ENCODE results near the gene ASB2. TPM values are rescaled to one million over a fixed set of nuclear protein-coding genes. Genes with fewer than 3 reads are reported as not detected.

The ASB2 gene
- total RNA-seq, 1 donor from 2014 or later = 24.1 TPM

DNA sequence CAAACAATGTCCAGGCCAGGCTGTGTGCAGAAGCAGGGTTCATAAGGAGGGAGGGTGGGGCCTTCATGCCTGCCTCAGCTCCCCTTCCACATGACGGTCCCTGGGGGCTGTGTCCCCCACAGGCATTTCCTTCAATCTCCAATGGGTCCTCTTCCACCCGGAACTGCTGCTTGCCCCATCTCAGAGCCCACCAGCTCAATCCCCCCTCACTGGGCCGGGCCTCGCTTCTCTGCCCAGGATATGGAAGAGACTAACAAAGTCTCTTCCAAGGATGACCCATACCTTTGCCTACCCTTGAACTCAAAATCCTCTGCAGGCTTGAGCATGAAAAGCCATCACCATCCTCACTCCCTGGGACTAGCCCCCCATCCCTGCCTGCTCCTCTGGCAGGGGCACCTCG lies 77.6 kb downstream of the ASB2 start:
- TF ChIP-seq, protein P1, sequence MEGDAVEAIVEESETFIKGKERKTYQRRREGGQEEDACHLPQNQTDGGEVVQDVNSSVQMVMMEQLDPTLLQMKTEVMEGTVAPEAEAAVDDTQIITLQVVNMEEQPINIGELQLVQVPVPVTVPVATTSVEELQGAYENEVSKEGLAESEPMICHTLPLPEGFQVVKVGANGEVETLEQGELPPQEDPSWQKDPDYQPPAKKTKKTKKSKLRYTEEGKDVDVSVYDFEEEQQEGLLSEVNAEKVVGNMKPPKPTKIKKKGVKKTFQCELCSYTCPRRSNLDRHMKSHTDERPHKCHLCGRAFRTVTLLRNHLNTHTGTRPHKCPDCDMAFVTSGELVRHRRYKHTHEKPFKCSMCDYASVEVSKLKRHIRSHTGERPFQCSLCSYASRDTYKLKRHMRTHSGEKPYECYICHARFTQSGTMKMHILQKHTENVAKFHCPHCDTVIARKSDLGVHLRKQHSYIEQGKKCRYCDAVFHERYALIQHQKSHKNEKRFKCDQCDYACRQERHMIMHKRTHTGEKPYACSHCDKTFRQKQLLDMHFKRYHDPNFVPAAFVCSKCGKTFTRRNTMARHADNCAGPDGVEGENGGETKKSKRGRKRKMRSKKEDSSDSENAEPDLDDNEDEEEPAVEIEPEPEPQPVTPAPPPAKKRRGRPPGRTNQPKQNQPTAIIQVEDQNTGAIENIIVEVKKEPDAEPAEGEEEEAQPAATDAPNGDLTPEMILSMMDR (IDR thresholded peaks at IDR 0.05) = no peak
- TF ChIP-seq POLR2A (IDR thresholded peaks at IDR 0.05) (no peak), POLR2AphosphoS5 (IDR thresholded peaks at IDR 0.05; ENCODE audit: insufficient read depth in 1 of 2, low read depth in 1 of 2) (no peak)
- intact Hi-C loops (cut with DNase I) = no loop called here
- Histone ChIP-seq H3K36me3 (no peaks in the 10 kb centered on the region), H3K27ac (no peak overlapping the region), H3K9me3 (no peaks in the 10 kb centered on the region), H3K4me3 (no peak overlapping the region), H3K4me1 (peaks cover under 1% of the 10 kb centered on the region), H3K27me3 (no peaks in the 10 kb centered on the region)
- DNase-seq (ENCODE audit: extremely low spot score in 2 of 2) = no peak

DNA sequence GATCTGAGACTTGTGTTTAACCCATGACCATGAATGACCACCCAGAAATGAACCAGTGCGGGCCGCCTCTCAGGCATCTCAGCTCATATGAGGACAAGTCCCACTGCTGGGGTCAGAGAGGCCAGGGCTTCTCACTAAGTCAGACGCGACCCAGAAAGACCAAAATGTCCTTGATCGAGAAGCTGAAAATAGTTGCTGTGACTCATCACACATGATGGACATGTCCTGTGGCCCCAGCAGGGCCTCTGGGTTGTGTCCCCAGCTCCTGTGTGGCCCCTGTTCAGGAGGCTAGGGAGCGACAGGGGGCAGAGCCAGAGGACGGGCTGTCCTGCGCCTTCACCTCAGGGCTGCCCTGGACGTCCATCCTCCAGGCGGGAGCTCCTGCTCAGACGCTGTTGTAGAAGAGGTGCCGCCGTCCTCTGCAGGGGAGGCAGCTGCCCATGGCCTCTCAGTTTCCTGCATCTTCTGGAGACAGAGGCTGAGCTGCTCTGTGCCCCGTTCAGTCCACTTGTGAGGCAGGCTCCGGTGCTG lies 78.2 kb downstream of the ASB2 start:
- Histone ChIP-seq H3K4me3 (no peak overlapping the region), H3K4me1 (peaks cover 6% of the 10 kb centered on the region), H3K27ac (no peak overlapping the region), H3K36me3 (no peaks in the 10 kb centered on the region), H3K27me3 (no peaks in the 10 kb centered on the region), H3K9me3 (no peaks in the 10 kb centered on the region)
- intact Hi-C loops (cut with DNase I) = no loop called here
- TF ChIP-seq, protein P1 (IDR thresholded peaks at IDR 0.05) = no peak
- TF ChIP-seq POLR2AphosphoS5 (IDR thresholded peaks at IDR 0.05; ENCODE audit: insufficient read depth in 1 of 2, low read depth in 1 of 2) (no peak), POLR2A (IDR thresholded peaks at IDR 0.05) (no peak)
- no peak for DNase-seq (ENCODE audit: extremely low spot score in 2 of 2)

DNA sequence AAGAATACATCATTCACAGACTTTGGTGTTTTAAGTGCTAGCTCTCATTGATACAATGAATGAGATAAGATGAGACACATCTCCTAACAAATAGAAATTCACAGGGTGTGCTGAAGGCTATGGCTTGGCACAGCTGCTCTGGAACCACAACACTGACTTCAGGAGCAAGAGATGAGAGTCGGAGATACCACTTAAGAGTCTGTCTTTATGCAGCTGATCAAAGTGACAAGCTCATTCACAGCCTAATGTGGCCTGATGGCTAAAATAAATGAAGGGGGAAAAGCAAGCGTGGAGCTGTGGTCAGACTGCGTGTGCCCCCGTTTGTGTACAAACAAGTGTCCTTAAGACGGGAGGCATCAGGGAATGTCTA lies 78.9 kb downstream of the ASB2 start:
- Histone ChIP-seq H3K27ac (no peak overlapping the region), H3K9me3 (no peaks in the 10 kb centered on the region), H3K4me3 (no peak overlapping the region), H3K27me3 (no peaks in the 10 kb centered on the region), H3K4me1 (peaks cover 10% of the 10 kb centered on the region), H3K36me3 (no peaks in the 10 kb centered on the region)
- no peak for TF ChIP-seq POLR2AphosphoS5 (IDR thresholded peaks at IDR 0.05; ENCODE audit: insufficient read depth in 1 of 2, low read depth in 1 of 2)
- TF ChIP-seq POLR2A (IDR thresholded peaks at IDR 0.05) = no peak
- TF ChIP-seq, protein P1 (IDR thresholded peaks at IDR 0.05) = no peak
- no peak for DNase-seq (ENCODE audit: extremely low spot score in 2 of 2)
- intact Hi-C loops (cut with DNase I) = no loop called here

DNA sequence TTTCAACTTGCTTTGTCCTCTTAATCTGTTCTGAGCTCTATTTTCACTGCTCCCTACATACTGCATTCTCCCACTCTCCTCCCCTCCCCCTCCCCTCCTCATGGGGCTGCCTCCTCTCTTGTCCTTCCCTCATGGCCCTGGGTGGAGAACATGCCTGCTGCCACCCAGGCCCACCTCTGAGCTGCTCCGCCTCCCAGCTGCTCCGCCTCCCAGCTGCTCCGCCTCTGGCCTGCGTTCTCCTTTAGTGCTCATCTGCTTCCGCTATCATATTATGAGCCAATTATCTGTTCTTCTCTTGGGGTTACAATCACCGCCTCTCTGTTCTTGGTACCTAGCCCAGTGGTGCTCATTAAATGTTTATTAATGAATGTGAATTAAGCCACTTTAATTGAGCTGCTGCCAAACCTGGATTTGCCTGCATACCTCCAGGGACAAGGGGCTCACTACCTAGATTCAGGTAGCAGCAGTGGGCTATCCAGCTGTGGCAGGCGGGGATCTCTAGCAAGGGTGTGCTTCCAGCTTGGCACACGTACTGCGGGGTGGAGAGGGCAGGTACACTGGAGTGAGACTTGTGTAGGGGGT lies 81.3 kb downstream of the ASB2 start:
- Histone ChIP-seq H3K27me3 (no peaks in the 10 kb centered on the region), H3K4me3 (no peak overlapping the region), H3K27ac (no peak overlapping the region), H3K4me1 (peaks cover 10% of the 10 kb centered on the region), H3K36me3 (no peaks in the 10 kb centered on the region), H3K9me3 (no peaks in the 10 kb centered on the region)
- intact Hi-C loops (cut with DNase I) = no loop called here
- TF ChIP-seq, protein P1 (IDR thresholded peaks at IDR 0.05) = no peak
- DNase-seq (ENCODE audit: extremely low spot score in 2 of 2) = no peak

DNA sequence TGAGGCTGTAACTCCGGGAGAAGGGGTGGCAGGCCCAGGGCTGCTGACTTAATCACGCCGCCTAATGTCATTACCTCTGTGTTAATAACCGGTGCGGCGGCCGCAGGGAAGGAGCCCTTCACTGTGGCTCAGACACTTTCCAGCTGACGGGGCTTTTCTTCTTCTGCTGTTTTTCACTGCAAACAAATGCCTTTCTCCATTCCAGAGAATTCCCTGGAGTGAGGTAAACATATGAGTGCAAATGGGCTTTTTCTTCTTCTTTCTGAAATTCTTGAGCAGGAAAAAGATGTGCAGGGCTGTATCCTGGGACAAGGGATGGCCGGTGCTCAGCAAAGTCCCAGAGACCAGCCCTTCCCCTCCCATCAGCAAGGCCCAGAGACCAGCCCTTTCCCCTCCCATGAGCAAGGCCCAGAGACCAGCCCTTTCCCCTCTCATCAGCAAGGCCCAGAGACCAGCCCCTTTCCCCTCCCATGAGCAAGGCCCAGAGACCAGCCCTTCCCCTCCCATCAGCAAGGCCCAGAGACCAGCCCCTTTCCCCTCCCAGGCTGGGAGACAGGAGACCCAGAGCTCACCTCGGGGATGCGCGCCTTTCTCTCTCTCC lies 82.6 kb downstream of the ASB2 start:
- no peak overlapping the region for H3K4me3 ChIP-seq
- H3K27ac ChIP-seq = peak overlapping the region; percentile 49

More for the DNA sequence above, 82.6 kb downstream of the ASB2 start:
- no peaks in the 10 kb centered on the region for H3K27me3 ChIP-seq
- DNase-seq (ENCODE audit: extremely low spot score in 2 of 2) = no peak
- H3K36me3 ChIP-seq = no peaks in the 10 kb centered on the region
- intact Hi-C loops (cut with DNase I) = loop anchor here (5.0 kb wide), 1 partner anchor 236 kb away; no protein-coding TSS in a partner anchor
- peaks cover 10% of the 10 kb centered on the region for H3K4me1 ChIP-seq
- TF ChIP-seq, protein P1 (IDR thresholded peaks at IDR 0.05) = no peak
- TF ChIP-seq POLR2A (IDR thresholded peaks at IDR 0.05) (no peak), POLR2AphosphoS5 (IDR thresholded peaks at IDR 0.05; ENCODE audit: insufficient read depth in 1 of 2, low read depth in 1 of 2) (no peak)
- H3K9me3 ChIP-seq = no peaks in the 10 kb centered on the region
